Measurements from ENCODE around the gene ZFP36L2. TPM values are rescaled to one million over a fixed set of nuclear protein-coding genes. Genes with fewer than 3 reads are reported as not detected.

ZFP36L2 gene
- total and polyA plus RNA-seq, 11 donors = 28.8 to 94.4 (median 38.5) TPM

DNA sequence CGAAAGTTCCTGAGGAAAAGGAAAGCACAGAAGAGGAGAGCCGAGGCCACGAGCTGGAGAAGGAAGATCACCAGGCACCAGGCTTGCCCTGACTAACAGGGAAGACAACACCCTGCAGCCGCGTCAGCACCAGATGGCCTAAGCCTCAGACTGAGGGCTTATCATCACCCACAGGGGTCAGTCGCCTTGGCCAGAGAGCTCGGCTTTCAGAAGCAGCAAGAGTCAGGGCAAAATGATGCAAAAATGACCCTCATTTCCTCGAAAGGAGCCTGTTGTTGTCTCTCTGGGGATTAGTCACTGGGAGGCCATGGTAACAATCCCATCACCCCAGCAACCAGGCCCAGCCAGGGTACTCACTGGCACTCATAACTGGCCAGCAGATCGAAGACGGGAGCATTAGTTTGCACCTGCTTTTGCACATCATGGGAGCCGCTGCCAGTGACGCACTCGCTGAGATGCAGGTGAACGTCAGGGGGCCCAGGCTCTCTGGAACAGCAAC lies 42.7 kb upstream of the ZFP36L2 start:
- H3K27me3 ChIP-seq = no peaks in the 10 kb centered on the region
- H3K4me1 ChIP-seq = peaks cover 18 to 73% (median 54%) of the 10 kb centered on the region in 12 donors
- 45 to 54% (median 50%) methylated on average over 14 of the region's 14 CpGs for WGBS, 4 donors
- TF ChIP-seq POLR2A (IDR thresholded peaks at IDR 0.05) = no peak
- TF ChIP-seq, protein P1, sequence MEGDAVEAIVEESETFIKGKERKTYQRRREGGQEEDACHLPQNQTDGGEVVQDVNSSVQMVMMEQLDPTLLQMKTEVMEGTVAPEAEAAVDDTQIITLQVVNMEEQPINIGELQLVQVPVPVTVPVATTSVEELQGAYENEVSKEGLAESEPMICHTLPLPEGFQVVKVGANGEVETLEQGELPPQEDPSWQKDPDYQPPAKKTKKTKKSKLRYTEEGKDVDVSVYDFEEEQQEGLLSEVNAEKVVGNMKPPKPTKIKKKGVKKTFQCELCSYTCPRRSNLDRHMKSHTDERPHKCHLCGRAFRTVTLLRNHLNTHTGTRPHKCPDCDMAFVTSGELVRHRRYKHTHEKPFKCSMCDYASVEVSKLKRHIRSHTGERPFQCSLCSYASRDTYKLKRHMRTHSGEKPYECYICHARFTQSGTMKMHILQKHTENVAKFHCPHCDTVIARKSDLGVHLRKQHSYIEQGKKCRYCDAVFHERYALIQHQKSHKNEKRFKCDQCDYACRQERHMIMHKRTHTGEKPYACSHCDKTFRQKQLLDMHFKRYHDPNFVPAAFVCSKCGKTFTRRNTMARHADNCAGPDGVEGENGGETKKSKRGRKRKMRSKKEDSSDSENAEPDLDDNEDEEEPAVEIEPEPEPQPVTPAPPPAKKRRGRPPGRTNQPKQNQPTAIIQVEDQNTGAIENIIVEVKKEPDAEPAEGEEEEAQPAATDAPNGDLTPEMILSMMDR (IDR thresholded peaks at IDR 0.05) = peak in 3 of 12 donors; percentile 18 to 28 (median 19)
- DNase-seq = peak; percentile 70 to 94 (median 91)
- H3K36me3 ChIP-seq = no peaks in the 10 kb centered on the region
- no peak overlapping the region for H3K4me3 ChIP-seq
- H3K9me3 ChIP-seq = no peaks in the 10 kb centered on the region
- peak overlapping the region; percentile 63 to 90 (median 78) for H3K27ac ChIP-seq
- intact Hi-C loops (cut with DNase I) = loop anchor here in 4 of 10 donors (5.0 kb wide), 3 partner anchors 58 to 78 kb away; no protein-coding TSS in a partner anchor
- ATAC-seq = peak; percentile 51 to 86 (median 84)

DNA sequence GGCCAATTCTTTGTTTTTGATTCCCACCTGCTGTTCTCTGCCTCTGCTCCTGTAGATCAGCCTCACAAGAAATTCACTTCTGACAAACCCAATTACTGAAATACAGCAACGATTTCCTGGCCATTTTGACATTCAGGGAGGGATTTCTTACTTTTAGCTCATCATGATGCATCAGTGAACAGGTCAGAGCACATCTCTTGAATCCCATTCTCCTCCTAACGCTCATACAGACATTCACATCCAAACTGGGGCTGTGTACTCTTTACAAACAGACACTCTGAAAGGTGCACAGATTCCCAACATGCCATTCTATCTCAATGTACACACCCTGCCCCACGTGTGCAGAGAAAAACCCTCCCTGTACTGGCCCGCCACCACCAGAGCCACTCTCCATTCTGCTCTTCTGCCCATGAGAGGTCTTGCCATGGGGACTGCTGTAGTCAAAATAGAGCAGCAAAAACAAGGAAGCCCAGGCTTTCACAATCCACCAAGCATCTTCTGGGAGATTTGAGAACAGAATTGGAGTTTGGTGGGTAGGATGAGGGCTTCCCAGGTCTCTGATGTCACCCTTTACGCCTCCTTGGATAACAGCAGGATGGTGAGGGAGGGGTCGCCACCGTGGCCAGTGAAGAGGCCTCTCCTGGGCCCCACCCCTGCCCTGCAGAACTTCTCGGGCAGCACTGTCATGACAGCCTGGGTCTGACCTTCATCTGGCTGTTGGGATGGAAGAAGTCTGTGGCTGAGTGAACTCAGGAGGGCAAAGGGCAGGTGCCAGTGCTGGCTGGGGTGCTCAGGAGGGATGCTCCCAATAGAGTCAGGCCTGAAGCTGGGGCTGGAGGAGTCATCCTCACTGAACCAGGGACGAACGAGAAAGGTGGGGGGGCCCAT lies 41.9 kb upstream of the ZFP36L2 start:
- Histone ChIP-seq H3K4me1 (peaks cover 17 to 69% (median 51%) of the 10 kb centered on the region in 12 donors), H3K36me3 (no peaks in the 10 kb centered on the region), H3K27me3 (no peaks in the 10 kb centered on the region), H3K27ac (peak overlapping the region; percentile 63 to 90 (median 78)), H3K4me3 (no peak overlapping the region), H3K9me3 (no peaks in the 10 kb centered on the region)
- WGBS, 4 donors = 74 to 81% (median 77%) methylated on average over 10 of the region's 10 CpGs
- TF ChIP-seq, protein P1 (IDR thresholded peaks at IDR 0.05) = no peak
- TF ChIP-seq POLR2A (IDR thresholded peaks at IDR 0.05) = no peak
- intact Hi-C loops (cut with DNase I) = loop anchor here in 4 of 10 donors (5.0 kb wide), 3 partner anchors 59 to 79 kb away; no protein-coding TSS in a partner anchor
- peak in 1 of 5 donors; percentile 33 for DNase-seq
- peak in 2 of 4 donors; percentile 1 for ATAC-seq

DNA sequence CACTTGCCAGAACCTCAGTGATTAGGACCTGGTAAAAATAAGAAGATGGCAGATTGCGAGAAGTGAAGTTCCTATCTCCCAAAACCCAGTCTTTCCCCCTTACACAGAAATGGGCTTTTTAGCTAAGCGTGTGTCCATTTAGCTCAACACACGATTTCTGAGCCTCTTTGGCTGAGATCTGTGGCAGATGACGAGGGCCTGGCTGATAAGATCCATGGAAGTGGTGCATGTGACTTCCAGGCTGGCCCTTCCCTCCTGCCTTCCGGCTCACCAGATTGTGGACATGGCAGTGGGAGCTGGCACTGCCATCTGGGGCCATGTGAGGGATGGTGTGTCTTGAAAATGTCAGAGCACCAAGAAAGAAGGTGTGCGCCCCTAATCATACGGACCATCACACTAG lies 41.0 kb upstream of the ZFP36L2 start:
- ATAC-seq (no peak), DNase-seq (peak in 1 of 5 donors; percentile 39)
- peak overlapping the region in 7 of 12 donors; percentile 11 to 90 (median 79) for H3K27ac ChIP-seq
- no peaks in the 10 kb centered on the region for H3K9me3 ChIP-seq
- no peak for TF ChIP-seq POLR2A (IDR thresholded peaks at IDR 0.05)
- TF ChIP-seq, protein P1 (IDR thresholded peaks at IDR 0.05) = no peak
- H3K27me3 ChIP-seq = no peaks in the 10 kb centered on the region
- H3K4me3 ChIP-seq = no peak overlapping the region
- H3K4me1 ChIP-seq = peaks cover 15 to 68% (median 53%) of the 10 kb centered on the region in 12 donors
- WGBS, 4 donors = 75 to 89% (median 82%) methylated on average over 7 of the region's 7 CpGs
- intact Hi-C loops (cut with DNase I) = loop anchor here in 4 of 10 donors (5.0 kb wide), 3 partner anchors 60 to 80 kb away; no protein-coding TSS in a partner anchor
- H3K36me3 ChIP-seq = no peaks in the 10 kb centered on the region

DNA sequence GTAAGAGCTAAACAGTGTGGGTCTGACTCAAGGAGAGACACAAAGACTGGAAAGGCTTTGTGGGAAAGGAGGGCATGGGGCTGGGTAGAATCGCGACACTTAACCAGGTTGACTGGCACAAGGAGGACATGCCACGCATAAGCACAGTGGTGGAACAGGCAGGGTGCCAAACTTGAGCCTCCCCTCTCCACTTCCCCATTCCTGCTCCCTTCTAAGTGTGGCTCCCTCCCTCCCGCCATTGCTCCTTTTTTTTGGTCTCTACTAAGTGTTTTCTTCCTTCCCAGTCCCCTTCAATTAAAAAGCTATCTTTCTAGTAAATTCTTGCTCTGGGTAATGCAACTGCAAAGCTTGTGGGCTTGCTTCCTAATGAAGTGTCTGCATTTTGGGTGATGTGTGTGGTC lies 40.3 kb upstream of the ZFP36L2 start:
- peak in 1 of 4 donors; percentile 15 for ATAC-seq
- Histone ChIP-seq H3K27ac (peak overlapping the region in 8 of 12 donors; percentile 25 to 90 (median 78)), H3K4me3 (no peak overlapping the region), H3K4me1 (peaks cover 15 to 71% (median 53%) of the 10 kb centered on the region in 12 donors), H3K36me3 (no peaks in the 10 kb centered on the region), H3K27me3 (no peaks in the 10 kb centered on the region), H3K9me3 (no peaks in the 10 kb centered on the region)
- intact Hi-C loops (cut with DNase I) = loop anchor here in 4 of 10 donors (5.0 kb wide), 3 partner anchors 61 to 81 kb away; no protein-coding TSS in a partner anchor
- 54 to 71% (median 63%) methylated on average over 4 of the region's 4 CpGs for WGBS, 4 donors
- TF ChIP-seq, protein P1 (IDR thresholded peaks at IDR 0.05) = no peak
- no peak for TF ChIP-seq POLR2A (IDR thresholded peaks at IDR 0.05)
- peak; percentile 56 to 74 (median 66) for DNase-seq

Data from heart left ventricle (tissue), 16 donors.